Lower leg skin (tissue), 4 donors: ENCODE results near the gene ZNF710. TPM values are rescaled to one million over a fixed set of nuclear protein-coding genes. Genes with fewer than 3 reads are reported as not detected.

ENCODE experiments used
- DNase-seq, 2 donors: peaks; one replicate each; pipeline ENCODE4 v3.0.0-alpha.2; 2019; ENCODE audit warnings: low spot score in 2 of 2
- H3K4me3 ChIP-seq: fragments of 200-600 bp; sonication (generic); 2 replicates; pipeline ENCODE4 v1.5.1; 2017; ENCODE audit warnings: mild to moderate bottlenecking, low read depth; ENCODE audit not compliant: poor library complexity, severe bottlenecking
- CTCF ChIP-seq, 3 donors: fragments of 450-650 bp; IDR thresholded peaks; one replicate each; pipeline ENCODE4 v1.5.1; 2016; ENCODE audit warnings: antibody characterized with exemption in 3 of 3, mild to moderate bottlenecking in 3 of 3, moderate library complexity in 2 of 3
- POLR2A ChIP-seq, 2 donors: fragments of 450-650 bp; IDR thresholded peaks; one replicate each; pipeline ENCODE4 v1.6.1; 2016 to 2017; ENCODE audit warnings: antibody characterized with exemption in 2 of 2, mild to moderate bottlenecking in 1 of 2, moderate library complexity in 1 of 2
- WGBS, 2 donors: methylation state at CpG; one replicate each; pipeline ENCODE4 v1.1.5; 2018; 5-methylcytosine and 5-hydroxymethylcytosine counted together
- intact Hi-C: fragments of 100-400 bp; cut with DNase I; formaldehyde crosslinking; loops from one replicate; pipeline ENCODE4 v1.15.0; 2023; ENCODE audit warnings: low total_unique reads
- total RNA-seq, 4 donors: library from RNA; depleted of rRNA; stranded (reverse); fragments of >200 nt; gene quantifications; one replicate each; pipeline ENCODE4 v1.1.0, GENCODE V29; 2016

ZNF710 gene
- total RNA-seq, 4 donors from 2014 or later = 27.2 to 34.3 (median 32.4) TPM

DNA sequence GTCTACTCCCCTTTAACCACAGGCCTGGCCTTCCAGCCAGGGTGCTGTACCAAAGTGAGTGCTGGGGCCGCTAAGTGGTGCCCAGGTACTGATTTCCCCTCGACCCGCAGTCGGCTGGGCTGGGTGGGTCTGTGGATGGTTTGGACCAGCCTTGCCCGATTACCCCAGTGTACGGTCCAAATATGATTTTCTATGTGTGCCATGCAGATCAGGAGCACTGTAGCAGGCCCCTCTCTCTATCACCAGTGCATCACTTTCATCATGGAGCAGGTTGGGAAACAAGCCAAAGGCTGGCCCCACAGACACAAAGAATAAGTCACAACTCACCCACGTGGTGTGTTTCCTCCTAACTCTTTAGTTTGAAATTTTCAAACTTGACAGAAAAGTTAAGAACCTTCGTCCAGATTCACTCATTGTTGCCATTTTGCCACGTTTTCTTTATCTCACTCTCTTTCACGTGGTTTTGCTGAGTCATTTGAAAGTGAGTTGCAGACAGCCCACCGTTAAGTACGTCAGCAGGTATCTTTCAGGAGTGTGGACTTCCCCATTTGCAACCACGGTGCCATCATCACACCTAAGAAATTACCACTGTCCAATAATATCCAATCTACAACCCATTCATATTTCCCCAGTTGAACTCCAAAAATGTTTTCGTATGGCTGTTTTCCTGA, 37.0 kb downstream of the ZNF710 start:
- intact Hi-C loops = no loop called here
- no peak for TF ChIP-seq POLR2A (IDR thresholded peaks at IDR 0.05)
- TF ChIP-seq CTCF (IDR thresholded peaks at IDR 0.05) = no peak
- 84 to 85% methylated on average over 14 of the region's 14 CpGs for WGBS, 2 donors
- DNase-seq = no peak
- no peak overlapping the region for H3K4me3 ChIP-seq

- no peak for DNase-seq
- WGBS, 2 donors = 83 to 88% methylated on average over 3 of the region's 3 CpGs
- TF ChIP-seq CTCF (IDR thresholded peaks at IDR 0.05) = no peak
- TF ChIP-seq POLR2A (IDR thresholded peaks at IDR 0.05) = no peak
- intact Hi-C loops = no loop called here
- no peak overlapping the region for H3K4me3 ChIP-seq
Observed at GRCh38 chr15:90038632-90039095, 37.5 kb downstream of the ZNF710 start.

GRCh38 chr15:90039996-90040395, 38.9 kb downstream of the ZNF710 start:
- 66 to 77% methylated on average over 5 of the region's 5 CpGs for whole genome bisulfite sequencing, 2 donors
- no peak for DNase-seq
- H3K4me3 ChIP-seq = no peak overlapping the region
- TF ChIP-seq POLR2A (IDR thresholded peaks at IDR 0.05) = no peak
- TF ChIP-seq CTCF (IDR thresholded peaks at IDR 0.05) = no peak
- intact Hi-C loops = no loop called here

- no peak overlapping the region for H3K4me3 ChIP-seq
- intact Hi-C loops = no loop called here
- DNase-seq = no peak
- no peak for TF ChIP-seq CTCF (IDR thresholded peaks at IDR 0.05)
- TF ChIP-seq POLR2A (IDR thresholded peaks at IDR 0.05) = no peak
- WGBS, 2 donors = 65 to 69% methylated on average over 6 of the region's 6 CpGs
Observed at GRCh38 chr15:90040618-90041017, 39.5 kb downstream of the ZNF710 start.

DNA sequence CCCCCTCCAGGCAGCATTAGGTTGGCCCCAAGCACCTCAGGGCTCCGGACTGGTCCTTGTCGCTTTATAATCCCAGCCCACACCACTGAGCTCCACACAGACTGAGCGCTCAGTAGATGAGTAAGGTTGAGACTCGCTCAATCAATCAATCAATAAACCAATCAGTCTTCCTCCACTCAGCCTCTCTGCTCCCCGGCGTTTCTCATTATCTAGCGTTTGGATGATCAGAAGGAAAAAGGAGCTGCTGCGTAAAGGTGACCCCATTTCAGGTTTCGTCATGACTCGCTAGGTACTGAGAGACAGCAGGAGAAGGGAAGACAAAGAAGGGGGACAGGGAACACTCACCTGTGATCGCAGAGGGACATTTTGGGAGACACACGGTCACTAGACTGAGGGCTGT, 41.2 kb downstream of the ZNF710 start:
- H3K4me3 ChIP-seq = no peak overlapping the region
- no peak for DNase-seq
- TF ChIP-seq CTCF (IDR thresholded peaks at IDR 0.05) (no peak), POLR2A (IDR thresholded peaks at IDR 0.05) (no peak)
- WGBS, 2 donors = 94 to 96% methylated on average over 12 of the region's 12 CpGs
- intact Hi-C loops = no loop called here
